HL-60 (cell line): ENCODE results near the gene NCKAP5L.

Experiments used
- GABPA ChIP-seq: IDR thresholded peaks from 2 replicates; pipeline ENCODE4 v1.6.1; 2012; ENCODE audit warnings: low read depth
- POLR2AphosphoS5 ChIP-seq: IDR thresholded peaks from 2 replicates; pipeline ENCODE4 v1.6.1; 2012; ENCODE audit warnings: low read depth
- TF ChIP-seq, protein P1 (sequence below): IDR thresholded peaks from one replicate; pipeline ENCODE4 v1.5.1; 2011; ENCODE audit warnings: low read length, control low read depth, inconsistent platforms; ENCODE audit not compliant: insufficient read depth
- TF ChIP-seq, protein P2 (sequence below): IDR thresholded peaks from 2 replicates; pipeline ENCODE4 v1.6.1; 2012; ENCODE audit warnings: low read depth; ENCODE audit not compliant: insufficient replicate concordance

DNA sequence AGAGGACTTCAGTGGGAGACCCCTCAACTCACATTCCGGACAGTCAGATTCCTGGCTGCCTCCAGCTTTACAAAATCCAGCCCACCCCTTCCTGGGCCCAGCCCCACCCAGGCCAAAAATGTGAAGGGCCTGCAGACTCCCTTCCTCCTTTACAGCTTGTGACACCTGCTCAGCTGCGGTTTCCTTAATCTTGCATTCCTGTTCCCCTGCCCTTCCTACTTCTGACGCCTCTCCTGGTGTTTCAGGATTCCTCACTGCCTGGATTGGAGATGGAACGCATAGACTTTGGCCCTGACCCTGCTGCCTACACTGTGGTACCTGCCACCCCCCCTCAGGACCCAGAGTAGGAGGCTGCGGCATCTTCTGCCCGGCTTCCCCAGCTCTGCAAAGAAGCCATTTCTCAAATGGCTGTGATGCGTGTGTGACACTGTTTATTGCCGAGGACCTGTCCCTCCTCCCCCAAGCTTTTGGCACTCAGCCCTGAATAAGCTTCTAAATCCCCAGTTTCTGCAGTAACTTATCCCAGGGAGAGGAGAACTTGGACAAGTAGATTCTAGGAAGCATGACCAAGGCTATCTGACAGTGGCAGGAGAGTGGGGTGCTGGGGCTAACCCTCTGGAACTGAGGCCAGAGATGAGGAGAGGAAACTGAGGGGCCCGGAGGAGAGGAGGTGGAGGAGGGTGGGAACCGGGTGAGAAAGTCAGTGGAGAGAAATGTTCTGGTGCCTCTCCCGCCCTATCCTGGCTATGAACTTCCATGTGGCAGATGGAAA lies 39.5 kb upstream of the NCKAP5L start:
- TF ChIP-seq, protein P1, sequence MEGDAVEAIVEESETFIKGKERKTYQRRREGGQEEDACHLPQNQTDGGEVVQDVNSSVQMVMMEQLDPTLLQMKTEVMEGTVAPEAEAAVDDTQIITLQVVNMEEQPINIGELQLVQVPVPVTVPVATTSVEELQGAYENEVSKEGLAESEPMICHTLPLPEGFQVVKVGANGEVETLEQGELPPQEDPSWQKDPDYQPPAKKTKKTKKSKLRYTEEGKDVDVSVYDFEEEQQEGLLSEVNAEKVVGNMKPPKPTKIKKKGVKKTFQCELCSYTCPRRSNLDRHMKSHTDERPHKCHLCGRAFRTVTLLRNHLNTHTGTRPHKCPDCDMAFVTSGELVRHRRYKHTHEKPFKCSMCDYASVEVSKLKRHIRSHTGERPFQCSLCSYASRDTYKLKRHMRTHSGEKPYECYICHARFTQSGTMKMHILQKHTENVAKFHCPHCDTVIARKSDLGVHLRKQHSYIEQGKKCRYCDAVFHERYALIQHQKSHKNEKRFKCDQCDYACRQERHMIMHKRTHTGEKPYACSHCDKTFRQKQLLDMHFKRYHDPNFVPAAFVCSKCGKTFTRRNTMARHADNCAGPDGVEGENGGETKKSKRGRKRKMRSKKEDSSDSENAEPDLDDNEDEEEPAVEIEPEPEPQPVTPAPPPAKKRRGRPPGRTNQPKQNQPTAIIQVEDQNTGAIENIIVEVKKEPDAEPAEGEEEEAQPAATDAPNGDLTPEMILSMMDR = no peak
- TF ChIP-seq, protein P2, sequence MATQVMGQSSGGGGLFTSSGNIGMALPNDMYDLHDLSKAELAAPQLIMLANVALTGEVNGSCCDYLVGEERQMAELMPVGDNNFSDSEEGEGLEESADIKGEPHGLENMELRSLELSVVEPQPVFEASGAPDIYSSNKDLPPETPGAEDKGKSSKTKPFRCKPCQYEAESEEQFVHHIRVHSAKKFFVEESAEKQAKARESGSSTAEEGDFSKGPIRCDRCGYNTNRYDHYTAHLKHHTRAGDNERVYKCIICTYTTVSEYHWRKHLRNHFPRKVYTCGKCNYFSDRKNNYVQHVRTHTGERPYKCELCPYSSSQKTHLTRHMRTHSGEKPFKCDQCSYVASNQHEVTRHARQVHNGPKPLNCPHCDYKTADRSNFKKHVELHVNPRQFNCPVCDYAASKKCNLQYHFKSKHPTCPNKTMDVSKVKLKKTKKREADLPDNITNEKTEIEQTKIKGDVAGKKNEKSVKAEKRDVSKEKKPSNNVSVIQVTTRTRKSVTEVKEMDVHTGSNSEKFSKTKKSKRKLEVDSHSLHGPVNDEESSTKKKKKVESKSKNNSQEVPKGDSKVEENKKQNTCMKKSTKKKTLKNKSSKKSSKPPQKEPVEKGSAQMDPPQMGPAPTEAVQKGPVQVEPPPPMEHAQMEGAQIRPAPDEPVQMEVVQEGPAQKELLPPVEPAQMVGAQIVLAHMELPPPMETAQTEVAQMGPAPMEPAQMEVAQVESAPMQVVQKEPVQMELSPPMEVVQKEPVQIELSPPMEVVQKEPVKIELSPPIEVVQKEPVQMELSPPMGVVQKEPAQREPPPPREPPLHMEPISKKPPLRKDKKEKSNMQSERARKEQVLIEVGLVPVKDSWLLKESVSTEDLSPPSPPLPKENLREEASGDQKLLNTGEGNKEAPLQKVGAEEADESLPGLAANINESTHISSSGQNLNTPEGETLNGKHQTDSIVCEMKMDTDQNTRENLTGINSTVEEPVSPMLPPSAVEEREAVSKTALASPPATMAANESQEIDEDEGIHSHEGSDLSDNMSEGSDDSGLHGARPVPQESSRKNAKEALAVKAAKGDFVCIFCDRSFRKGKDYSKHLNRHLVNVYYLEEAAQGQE = no peak
- TF ChIP-seq POLR2AphosphoS5 = no peak
- no peak for TF ChIP-seq GABPA
